Vagina (tissue), 2 donors: ENCODE results near the gene PAK1. TPM values are rescaled to one million over a fixed set of nuclear protein-coding genes. Genes with fewer than 3 reads are reported as not detected.

Experiments used
- DNase-seq, 2 donors: peaks; one replicate each; pipeline ENCODE4 v3.0.0-alpha.2; 2017; ENCODE audit errors: extremely low spot score in 2 of 2
- H3K27ac ChIP-seq: fragments of 200-600 bp; sonication (generic); one replicate; pipeline ENCODE4 v1.5.1; 2019
- H3K27me3 ChIP-seq: fragments of 200-600 bp; sonication (generic); one replicate; pipeline ENCODE4 v1.5.1; 2019
- H3K36me3 ChIP-seq, 2 donors: fragments of 200-600 bp; sonication (generic); one replicate each; pipeline ENCODE4 v1.5.1; 2017 to 2019
- H3K4me1 ChIP-seq: fragments of 200-600 bp; sonication (generic); one replicate; pipeline ENCODE4 v1.5.1; 2019
- H3K4me3 ChIP-seq, 2 donors: fragments of 200-600 bp; sonication (generic); 1 replicate in 1 of 2; 2 replicates in 1 of 2; pipeline ENCODE4 v1.5.1; 2016 to 2019
- H3K9me3 ChIP-seq: fragments of 200-600 bp; sonication (generic); one replicate; pipeline ENCODE4 v1.5.1; 2019
- CTCF ChIP-seq, 3 experiments: fragments of 450-650 bp in 2 of 3; fragments of 200-600 bp in 1 of 3; sonication (generic) in 1 of 3; IDR thresholded peaks; one replicate each; pipeline ENCODE4 v1.5.1; 2017 to 2019; ENCODE audit warnings: antibody characterized with exemption in 3 of 3, mild to moderate bottlenecking in 2 of 3, moderate library complexity in 2 of 3
- POLR2A ChIP-seq, 2 donors: fragments of 450-650 bp; IDR thresholded peaks; one replicate each; pipeline ENCODE4 v1.6.1; 2017; ENCODE audit warnings: antibody characterized with exemption in 2 of 2, mild to moderate bottlenecking in 2 of 2, moderate library complexity in 2 of 2
- POLR2AphosphoS5 ChIP-seq, 2 donors: sonication (generic); formaldehyde crosslinking; IDR thresholded peaks; one replicate each; pipeline ENCODE4 v1.9.0; 2017; ENCODE audit warnings: antibody characterized with exemption in 2 of 2, mild to moderate bottlenecking in 2 of 2, low read depth in 1 of 2; ENCODE audit not compliant: insufficient read depth in 1 of 2
- intact Hi-C: fragments of 100-400 bp; cut with DNase I; formaldehyde crosslinking; loops from one replicate; pipeline ENCODE4 v1.15.1; 2023
- total RNA-seq: library from RNA; depleted of rRNA; stranded (reverse); fragments of >200 nt; gene quantifications from one replicate; pipeline ENCODE4 v1.2.3, GENCODE V29; 2016

Gene PAK1
- total RNA-seq, 1 donor from 2014 or later, result 43.5 TPM

- Histone ChIP-seq H3K4me1 (no peaks in the 10 kb centered on the region), H3K27ac (no peak overlapping the region), H3K27me3 (no peaks in the 10 kb centered on the region), H3K36me3 (no peaks in the 10 kb centered on the region), H3K4me3 (no peak overlapping the region), H3K9me3 (no peaks in the 10 kb centered on the region)
- no peak for TF ChIP-seq POLR2AphosphoS5 (IDR thresholded peaks at IDR 0.05; ENCODE audit: insufficient read depth in 1 of 2, low read depth in 1 of 2)
- no peak for TF ChIP-seq POLR2A (IDR thresholded peaks at IDR 0.05)
- TF ChIP-seq CTCF (IDR thresholded peaks at IDR 0.05), result no peak
- intact Hi-C loops, result no loop called here
- DNase-seq, result no peak
Measured at GRCh38 chr11:77324508-77324907, 149.4 kb downstream of the PAK1 start.

GRCh38 chr11:77322926-77323590, 150.8 kb downstream of the PAK1 start:
- Histone ChIP-seq H3K27me3 (no peaks in the 10 kb centered on the region), H3K4me3 (no peak overlapping the region), H3K36me3 (no peaks in the 10 kb centered on the region), H3K4me1 (no peaks in the 10 kb centered on the region), H3K9me3 (no peaks in the 10 kb centered on the region), H3K27ac (no peak overlapping the region)
- intact Hi-C loops, result no loop called here
- no peak for DNase-seq
- TF ChIP-seq CTCF (IDR thresholded peaks at IDR 0.05), result no peak
- no peak for TF ChIP-seq POLR2A (IDR thresholded peaks at IDR 0.05)
- TF ChIP-seq POLR2AphosphoS5 (IDR thresholded peaks at IDR 0.05; ENCODE audit: insufficient read depth in 1 of 2, low read depth in 1 of 2), result no peak

- Histone ChIP-seq H3K4me3 (no peak overlapping the region), H3K4me1 (no peaks in the 10 kb centered on the region), H3K27me3 (no peaks in the 10 kb centered on the region), H3K9me3 (no peaks in the 10 kb centered on the region), H3K36me3 (no peaks in the 10 kb centered on the region), H3K27ac (no peak overlapping the region)
- intact Hi-C loops, result no loop called here
- no peak for DNase-seq
- TF ChIP-seq CTCF (IDR thresholded peaks at IDR 0.05) (no peak), POLR2AphosphoS5 (IDR thresholded peaks at IDR 0.05; ENCODE audit: insufficient read depth in 1 of 2, low read depth in 1 of 2) (no peak), POLR2A (IDR thresholded peaks at IDR 0.05) (no peak)
Measured at GRCh38 chr11:77322506-77322905, 151.4 kb downstream of the PAK1 start.

GRCh38 chr11:77320351-77320750, 153.5 kb downstream of the PAK1 start:
- Histone ChIP-seq H3K27ac (no peak overlapping the region), H3K36me3 (no peaks in the 10 kb centered on the region), H3K4me3 (no peak overlapping the region), H3K9me3 (no peaks in the 10 kb centered on the region), H3K27me3 (no peaks in the 10 kb centered on the region), H3K4me1 (no peaks in the 10 kb centered on the region)
- TF ChIP-seq POLR2AphosphoS5 (IDR thresholded peaks at IDR 0.05; ENCODE audit: insufficient read depth in 1 of 2, low read depth in 1 of 2) (no peak), POLR2A (IDR thresholded peaks at IDR 0.05) (no peak), CTCF (IDR thresholded peaks at IDR 0.05) (no peak)
- DNase-seq, result no peak
- intact Hi-C loops, result no loop called here

GRCh38 chr11:77318600-77318999, 155.3 kb downstream of the PAK1 start:
- intact Hi-C loops, result no loop called here
- H3K27me3 ChIP-seq, result no peaks in the 10 kb centered on the region
- H3K36me3 ChIP-seq, result no peaks in the 10 kb centered on the region
- no peak for TF ChIP-seq POLR2AphosphoS5 (IDR thresholded peaks at IDR 0.05; ENCODE audit: insufficient read depth in 1 of 2, low read depth in 1 of 2)
- TF ChIP-seq CTCF (IDR thresholded peaks at IDR 0.05), result no peak
- no peaks in the 10 kb centered on the region for H3K4me1 ChIP-seq
- DNase-seq, result no peak
- H3K27ac ChIP-seq, result no peak overlapping the region
- H3K4me3 ChIP-seq, result no peak overlapping the region
- no peaks in the 10 kb centered on the region for H3K9me3 ChIP-seq
